ENCODE measurements around the gene METTL16. TPM values are rescaled to one million over a fixed set of nuclear protein-coding genes. Genes with fewer than 3 reads are reported as not detected.

Gene METTL16
- total and polyA plus RNA-seq, 2 of the 8 experiments (the other 6 are each of a cell fraction or from before 2014, with no cell fraction given), result 22.8 to 59.4 TPM

DNA sequence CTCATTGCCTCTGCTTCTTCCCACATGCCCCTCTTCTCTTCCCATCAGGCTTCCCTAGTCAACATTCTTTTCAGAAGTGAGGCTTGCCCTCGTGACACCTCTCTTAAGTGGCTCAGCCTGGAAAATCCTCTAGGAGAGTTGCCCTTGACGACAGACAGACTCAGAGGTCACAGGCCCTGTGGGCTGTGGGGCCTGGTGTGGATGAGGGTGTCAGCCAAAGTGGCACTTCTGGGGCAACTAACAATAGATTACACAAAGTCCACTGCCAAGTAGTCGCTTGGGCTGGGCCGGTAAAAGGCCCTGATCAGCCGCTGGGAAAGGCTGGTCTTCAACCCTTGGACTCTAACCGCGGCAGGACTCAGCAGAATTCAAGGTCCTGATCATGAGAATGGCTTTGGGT, 33.7 kb upstream of the METTL16 start:
- no peaks in the 10 kb centered on the region for H4K20me1 ChIP-seq (replicated peaks in 1 of 2; ENCODE audit: control insufficient read depth in 1 of 2, insufficient read depth in 2 of 2, low read length in 2 of 2)
- H3K4me1 ChIP-seq (replicated peaks in 1 of 4; ENCODE audit: control insufficient read depth in 3 of 4, insufficient read depth in 4 of 4, low read length in 3 of 4), result no peaks in the 10 kb centered on the region
- no peak overlapping the region for H3K56ac ChIP-seq (replicated peaks; ENCODE audit: insufficient read length, low read depth, low read length)
- no peak overlapping the region for H2BK20ac ChIP-seq (ENCODE audit: low read length)
- no peak overlapping the region for H4K8ac ChIP-seq (ENCODE audit: extremely low read depth, insufficient read depth, low read length)
- no peaks in the 10 kb centered on the region for H3K23me2 ChIP-seq (ENCODE audit: low read depth, low read length)
- ChIA-PET POLR2A (ENCODE audit: partially characterized antibody) (interaction anchor here (1.2 kb wide), 1 partner anchor 34 kb away, joined by 3 read pairs; the partner anchor contains the start of gene METTL16), CTCF (ENCODE audit: partially characterized antibody) (interaction anchor here (1.6 kb wide), 1 partner anchor 51 kb away, joined by 6 read pairs; no protein-coding TSS in a partner anchor)
- no peak overlapping the region for H2BK5ac ChIP-seq (ENCODE audit: low read depth, low read length)
- DNase-seq (ENCODE audit: low read depth in 1 of 2, low spot score in 2 of 2) (no peak), FAIRE-seq (no peak)
- 89% methylated on average over 7 of the region's 7 CpGs; no CpG with 5 or more reads in 1 of the 2 experiments for WGBS, 2 experiments (ENCODE audit: extremely low coverage in 1 of 2, insufficient coverage in 1 of 2, insufficient read length in 1 of 2, insufficient replicate concordance in 2 of 2, low coverage in 1 of 2, low lambda C conversion rate in 2 of 2, missing lambda C conversion rate in 1 of 2)
- no peak overlapping the region for H3K4me2 ChIP-seq (ENCODE audit: insufficient read depth in 1 of 2, low read depth in 2 of 2, low read length in 2 of 2)
- no peak overlapping the region for H2BK12ac ChIP-seq (ENCODE audit: low read depth, low read length)
- H3K36me3 ChIP-seq (ENCODE audit: control insufficient read depth in 2 of 4, insufficient read depth in 4 of 4, low read length in 3 of 4), result no peaks in the 10 kb centered on the region
- H3K27me3 ChIP-seq (replicated peaks in 1 of 4; ENCODE audit: control insufficient read depth in 3 of 4, extremely low read depth in 1 of 4, insufficient read depth in 3 of 4, low read length in 3 of 4), result no peaks in the 10 kb centered on the region
- H3K27ac ChIP-seq (ENCODE audit: low read depth, low read length), result no peak overlapping the region
- H3K14ac ChIP-seq (ENCODE audit: insufficient read length), result no peak overlapping the region
- no peaks in the 10 kb centered on the region for H3K9me3 ChIP-seq (ENCODE audit: insufficient read depth in 2 of 2, low read depth in 1 of 2, low read length in 1 of 2)
- no peak overlapping the region for H3K18ac ChIP-seq (ENCODE audit: extremely low read depth, low read length)
- TF ChIP-seq, protein P1, sequence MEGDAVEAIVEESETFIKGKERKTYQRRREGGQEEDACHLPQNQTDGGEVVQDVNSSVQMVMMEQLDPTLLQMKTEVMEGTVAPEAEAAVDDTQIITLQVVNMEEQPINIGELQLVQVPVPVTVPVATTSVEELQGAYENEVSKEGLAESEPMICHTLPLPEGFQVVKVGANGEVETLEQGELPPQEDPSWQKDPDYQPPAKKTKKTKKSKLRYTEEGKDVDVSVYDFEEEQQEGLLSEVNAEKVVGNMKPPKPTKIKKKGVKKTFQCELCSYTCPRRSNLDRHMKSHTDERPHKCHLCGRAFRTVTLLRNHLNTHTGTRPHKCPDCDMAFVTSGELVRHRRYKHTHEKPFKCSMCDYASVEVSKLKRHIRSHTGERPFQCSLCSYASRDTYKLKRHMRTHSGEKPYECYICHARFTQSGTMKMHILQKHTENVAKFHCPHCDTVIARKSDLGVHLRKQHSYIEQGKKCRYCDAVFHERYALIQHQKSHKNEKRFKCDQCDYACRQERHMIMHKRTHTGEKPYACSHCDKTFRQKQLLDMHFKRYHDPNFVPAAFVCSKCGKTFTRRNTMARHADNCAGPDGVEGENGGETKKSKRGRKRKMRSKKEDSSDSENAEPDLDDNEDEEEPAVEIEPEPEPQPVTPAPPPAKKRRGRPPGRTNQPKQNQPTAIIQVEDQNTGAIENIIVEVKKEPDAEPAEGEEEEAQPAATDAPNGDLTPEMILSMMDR (IDR thresholded peaks at IDR 0.05; ENCODE audit: control extremely low read depth in 1 of 3, insufficient read depth in 1 of 3, low read depth in 1 of 3, low read length in 3 of 3), result no peak
- no peak overlapping the region for H3K9ac ChIP-seq (replicated peaks in 1 of 4; ENCODE audit: extremely low read depth in 1 of 4, low read depth in 3 of 4, low read length in 3 of 4)
- H2BK15ac ChIP-seq (ENCODE audit: low read length), result no peak overlapping the region
- H3K4ac ChIP-seq (replicated peaks; ENCODE audit: insufficient read length, low read depth, low read length), result no peak overlapping the region
- no peak overlapping the region for H4K5ac ChIP-seq (ENCODE audit: insufficient read length, low read depth, low read length)
- H3K79me2 ChIP-seq (ENCODE audit: control insufficient read depth in 1 of 2, insufficient read depth in 2 of 2, low read length in 2 of 2), result no peaks in the 10 kb centered on the region
- no peak overlapping the region for H2BK120ac ChIP-seq (replicated peaks; ENCODE audit: low read depth, low read length)
- H3K4me3 ChIP-seq (ENCODE audit: extremely low read depth in 1 of 4, insufficient read depth in 2 of 4, low read depth in 3 of 4, low read length in 4 of 4), result no peak overlapping the region
- H4K91ac ChIP-seq (replicated peaks; ENCODE audit: insufficient read length, low read length), result no peak overlapping the region
- no peak overlapping the region for H3K23ac ChIP-seq (ENCODE audit: insufficient read length)
- H2AFZ ChIP-seq (ENCODE audit: low read length), result 0 out of 2 replicates have a peak overlapping the region, but pooled peaks have one; percentile 57
- no peak overlapping the region for H2AK5ac ChIP-seq (ENCODE audit: low read depth, low read length)
- no peaks in the 10 kb centered on the region for H3K79me1 ChIP-seq (ENCODE audit: low read depth, low read length)
